DMS79 (cell line): ENCODE data around the gene VCP.
"Not testable (repeated sequence)": the region's sequence is repeated elsewhere in the genome, so short reads cannot be mapped to it uniquely, and the experiment has no call there.

ENCODE experiments used
- DNase-seq: peaks from one replicate; lab custom pipeline; 2025; lab: John Stamatoyannopoulos, UW

The VCP gene

GRCh38 chr9:35060548-35061207, 11.7 kb downstream of the VCP start:
- no peak for DNase-seq

- DNase-seq = no peak
These were observed 13.0 kb downstream of the VCP start for GRCh38 chr9:35059438-35059837.

- no peak for DNase-seq
These were observed 15.2 kb downstream of the VCP start for GRCh38 chr9:35057271-35057620.

GRCh38 chr9:35056571-35057270, 15.7 kb downstream of the VCP start:
- DNase-seq = no peak

GRCh38 chr9:35054871-35055644, 17.4 kb downstream of the VCP start:
- DNase-seq = no peak

GRCh38 chr9:35054185-35054835, 18.1 kb downstream of the VCP start:
- DNase-seq = no peak

GRCh38 chr9:35051069-35051967, 21.1 kb downstream of the VCP start:
- no peak for DNase-seq

- DNase-seq = no peak
These were observed 23.9 kb downstream of the VCP start for GRCh38 chr9:35048511-35048910.

- DNase-seq = no peak
These were observed 28.4 kb downstream of the VCP start for GRCh38 chr9:35044071-35044470.

GRCh38 chr9:35042891-35043545, 29.4 kb downstream of the VCP start:
- no peak for DNase-seq

- no peak for DNase-seq
These were observed 30.3 kb downstream of the VCP start for GRCh38 chr9:35042081-35042604.

- DNase-seq = peak; percentile 44
These were observed 36.3 kb downstream of the VCP start for GRCh38 chr9:35035851-35036701.

GRCh38 chr9:35033101-35033500, 39.3 kb downstream of the VCP start:
- no peak for DNase-seq

- no peak for DNase-seq
These were observed 42.6 kb downstream of the VCP start for GRCh38 chr9:35029852-35030251.

GRCh38 chr9:35029241-35029640, 43.2 kb downstream of the VCP start:
- DNase-seq = no peak

- no peak for DNase-seq
These were observed 44.1 kb downstream of the VCP start for GRCh38 chr9:35028341-35028740.

- no peak for DNase-seq
These were observed 44.6 kb downstream of the VCP start for GRCh38 chr9:35027860-35028259.

GRCh38 chr9:35027374-35027773, 45.1 kb downstream of the VCP start:
- no peak for DNase-seq

- no peak for DNase-seq
These were observed 45.8 kb downstream of the VCP start for GRCh38 chr9:35026671-35027070.

- not testable (repeated sequence) for DNase-seq
These were observed 49.0 kb downstream of the VCP start for GRCh38 chr9:35023443-35023842.
